ENCODE measurements around the gene NDUFA13.

Gene NDUFA13

GRCh38 chr19:19571071-19571786 lies 55.2 kb downstream of the NDUFA13 start:
- no peak for DNase-seq (ENCODE audit: extremely low read depth, low read depth)
- no peak for TF ChIP-seq CTCF (IDR thresholded peaks at IDR 0.05; ENCODE audit: low read depth, low read length)

- DNase-seq (ENCODE audit: extremely low read depth, low read depth): no peak
- no peak for TF ChIP-seq CTCF (IDR thresholded peaks at IDR 0.05; ENCODE audit: low read depth, low read length)
Measured at GRCh38 chr19:19575411-19575810, 59.4 kb downstream of the NDUFA13 start.
